ENCODE results near the gene EPB41L5.

DNA sequence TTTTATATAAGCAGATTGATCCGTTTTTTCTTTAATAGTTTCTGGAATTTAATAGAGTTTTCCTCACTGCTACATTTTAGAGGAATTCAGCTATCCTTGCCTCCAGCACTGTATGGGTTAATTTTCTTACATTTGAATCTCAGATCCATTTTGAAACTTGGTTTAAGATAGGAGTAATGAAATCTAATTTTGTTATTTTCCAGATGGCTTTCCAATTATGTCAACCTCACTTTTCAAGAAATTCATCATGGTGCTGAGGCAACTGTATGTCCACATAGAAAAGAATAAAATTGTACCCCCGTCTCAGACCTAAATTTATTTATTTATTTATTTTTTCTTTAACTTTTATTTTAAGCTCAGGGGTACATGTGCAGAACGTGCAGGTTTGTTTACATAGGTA is 105.1 kb downstream of the EPB41L5 start:
- TF ChIP-seq POLR2A (IDR thresholded peaks at IDR 0.05), result no peak
- TF ChIP-seq, protein P1, sequence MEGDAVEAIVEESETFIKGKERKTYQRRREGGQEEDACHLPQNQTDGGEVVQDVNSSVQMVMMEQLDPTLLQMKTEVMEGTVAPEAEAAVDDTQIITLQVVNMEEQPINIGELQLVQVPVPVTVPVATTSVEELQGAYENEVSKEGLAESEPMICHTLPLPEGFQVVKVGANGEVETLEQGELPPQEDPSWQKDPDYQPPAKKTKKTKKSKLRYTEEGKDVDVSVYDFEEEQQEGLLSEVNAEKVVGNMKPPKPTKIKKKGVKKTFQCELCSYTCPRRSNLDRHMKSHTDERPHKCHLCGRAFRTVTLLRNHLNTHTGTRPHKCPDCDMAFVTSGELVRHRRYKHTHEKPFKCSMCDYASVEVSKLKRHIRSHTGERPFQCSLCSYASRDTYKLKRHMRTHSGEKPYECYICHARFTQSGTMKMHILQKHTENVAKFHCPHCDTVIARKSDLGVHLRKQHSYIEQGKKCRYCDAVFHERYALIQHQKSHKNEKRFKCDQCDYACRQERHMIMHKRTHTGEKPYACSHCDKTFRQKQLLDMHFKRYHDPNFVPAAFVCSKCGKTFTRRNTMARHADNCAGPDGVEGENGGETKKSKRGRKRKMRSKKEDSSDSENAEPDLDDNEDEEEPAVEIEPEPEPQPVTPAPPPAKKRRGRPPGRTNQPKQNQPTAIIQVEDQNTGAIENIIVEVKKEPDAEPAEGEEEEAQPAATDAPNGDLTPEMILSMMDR (IDR thresholded peaks at IDR 0.05), result no peak

All from right lobe of liver (tissue), 4 donors.